ENCODE results near the gene ETFA. TPM values are rescaled to one million over a fixed set of nuclear protein-coding genes. Genes with fewer than 3 reads are reported as not detected.

The ETFA gene
- 159 TPM for polyA plus RNA-seq (2012; ENCODE audit: insufficient read depth, insufficient read length, low read depth)

DNA sequence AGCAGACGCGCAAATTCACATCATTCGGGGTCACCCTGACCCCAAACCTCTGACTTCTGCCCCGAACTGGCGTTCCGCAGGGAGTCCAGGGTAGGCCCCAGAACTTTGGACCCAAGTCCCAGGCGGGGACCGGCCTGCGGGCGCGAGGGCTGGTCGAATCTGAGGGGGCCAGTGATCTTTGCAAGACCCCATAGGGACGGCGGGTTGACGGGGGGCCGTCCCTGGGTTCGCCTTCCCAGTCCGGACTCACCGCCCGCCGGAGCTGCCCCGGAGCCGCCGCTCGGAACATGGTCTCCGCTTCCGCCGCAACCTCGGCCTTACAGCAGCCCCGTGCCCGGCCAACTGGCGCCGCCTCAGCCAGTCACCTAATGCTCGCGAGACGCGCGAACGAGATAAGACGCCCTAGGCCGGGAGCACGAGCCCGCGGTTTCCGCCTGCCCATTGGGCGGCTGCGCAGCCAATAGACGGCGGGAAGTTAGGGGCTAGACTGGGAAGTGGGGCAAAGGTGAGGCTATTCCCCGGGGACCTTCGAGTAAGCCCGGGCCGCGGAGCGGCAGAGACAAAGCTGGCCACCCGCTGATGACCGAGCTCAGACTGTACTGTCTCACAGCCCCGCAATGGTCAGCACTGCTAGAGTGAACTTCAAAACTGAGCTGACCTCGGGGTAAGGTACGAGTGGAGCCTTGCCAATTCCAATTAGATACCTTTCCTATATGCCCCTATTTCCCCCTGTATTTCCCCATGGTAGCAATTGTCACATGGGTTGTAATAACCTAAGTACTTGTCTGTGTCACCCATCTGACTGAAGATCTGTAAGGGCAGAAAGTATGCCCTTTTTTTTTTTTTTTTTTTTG lies at the start of gene ETFA:
TSS of gene ETFA (minus strand) at position 370 of the 854 bp plus-strand sequence. CDS start at position 289, 81 bp downstream.
- DNase-seq = peak; percentile 99
- no peaks in the 10 kb centered on the region for H3K27me3 ChIP-seq
- no peaks in the 10 kb centered on the region for H3K4me1 ChIP-seq
- TF ChIP-seq, protein P1, sequence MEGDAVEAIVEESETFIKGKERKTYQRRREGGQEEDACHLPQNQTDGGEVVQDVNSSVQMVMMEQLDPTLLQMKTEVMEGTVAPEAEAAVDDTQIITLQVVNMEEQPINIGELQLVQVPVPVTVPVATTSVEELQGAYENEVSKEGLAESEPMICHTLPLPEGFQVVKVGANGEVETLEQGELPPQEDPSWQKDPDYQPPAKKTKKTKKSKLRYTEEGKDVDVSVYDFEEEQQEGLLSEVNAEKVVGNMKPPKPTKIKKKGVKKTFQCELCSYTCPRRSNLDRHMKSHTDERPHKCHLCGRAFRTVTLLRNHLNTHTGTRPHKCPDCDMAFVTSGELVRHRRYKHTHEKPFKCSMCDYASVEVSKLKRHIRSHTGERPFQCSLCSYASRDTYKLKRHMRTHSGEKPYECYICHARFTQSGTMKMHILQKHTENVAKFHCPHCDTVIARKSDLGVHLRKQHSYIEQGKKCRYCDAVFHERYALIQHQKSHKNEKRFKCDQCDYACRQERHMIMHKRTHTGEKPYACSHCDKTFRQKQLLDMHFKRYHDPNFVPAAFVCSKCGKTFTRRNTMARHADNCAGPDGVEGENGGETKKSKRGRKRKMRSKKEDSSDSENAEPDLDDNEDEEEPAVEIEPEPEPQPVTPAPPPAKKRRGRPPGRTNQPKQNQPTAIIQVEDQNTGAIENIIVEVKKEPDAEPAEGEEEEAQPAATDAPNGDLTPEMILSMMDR (IDR thresholded peaks at IDR 0.05; ENCODE audit: low read depth, low read length) = no peak
- peak within 1 kb of the TSS; percentile 88 for H3K4me3 ChIP-seq (ENCODE audit: low read depth, low read length)
- no peaks in the 10 kb centered on the region for H3K9me3 ChIP-seq
- H3K36me3 ChIP-seq = no peaks in the 10 kb centered on the region

DNA sequence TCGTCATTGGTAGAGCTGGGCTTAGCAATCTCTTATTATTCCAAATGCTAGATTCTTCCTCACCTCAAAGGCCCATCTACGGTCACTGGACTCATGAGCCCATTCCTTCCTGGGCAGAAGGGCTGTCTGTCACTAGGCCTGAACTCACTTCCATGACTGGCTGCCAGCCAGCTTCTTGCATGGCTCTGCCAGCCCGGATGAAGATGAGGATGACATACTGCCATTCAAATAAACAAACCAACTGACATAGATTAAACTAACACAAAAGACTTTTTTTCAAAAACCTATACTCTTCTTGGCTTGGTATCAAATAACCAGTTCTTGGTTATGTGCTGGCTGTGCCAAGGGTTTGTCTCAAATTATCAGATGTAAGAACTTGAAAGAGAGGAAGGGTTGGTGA lies 49.1 kb upstream of the ETFA start:
- TF ChIP-seq, protein P1 (IDR thresholded peaks at IDR 0.05; ENCODE audit: low read depth, low read length) = no peak
- no peaks in the 10 kb centered on the region for H3K27me3 ChIP-seq
- H3K4me1 ChIP-seq = no peaks in the 10 kb centered on the region
- H3K9me3 ChIP-seq = no peaks in the 10 kb centered on the region
- no peak for DNase-seq
- no peak overlapping the region for H3K4me3 ChIP-seq (ENCODE audit: low read depth, low read length)
- H3K36me3 ChIP-seq = no peaks in the 10 kb centered on the region

DNA sequence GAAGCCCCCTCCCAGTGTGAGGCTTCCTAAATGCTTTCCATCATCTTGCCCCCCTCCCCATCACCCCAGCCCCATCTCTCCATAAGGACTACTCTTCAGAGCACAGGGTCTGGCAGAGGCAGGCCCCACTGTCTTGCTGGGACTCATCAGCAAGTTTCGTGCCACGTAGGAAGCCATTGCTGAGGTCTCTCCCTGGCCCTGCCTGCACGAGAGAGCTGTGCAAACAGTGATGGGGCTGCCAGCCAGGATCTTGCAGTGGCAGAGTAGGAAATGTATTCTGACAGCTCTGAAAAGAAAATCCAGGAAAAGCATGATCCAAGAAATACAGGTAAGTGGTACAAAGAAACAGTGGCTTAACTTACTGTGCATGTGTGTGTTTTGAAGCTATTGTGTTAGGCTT lies 47.9 kb upstream of the ETFA start:
- no peaks in the 10 kb centered on the region for H3K9me3 ChIP-seq
- TF ChIP-seq, protein P1 (IDR thresholded peaks at IDR 0.05; ENCODE audit: low read depth, low read length) = no peak
- H3K4me3 ChIP-seq (ENCODE audit: low read depth, low read length) = no peak overlapping the region
- H3K4me1 ChIP-seq = no peaks in the 10 kb centered on the region
- H3K36me3 ChIP-seq = no peaks in the 10 kb centered on the region
- DNase-seq = no peak
- no peaks in the 10 kb centered on the region for H3K27me3 ChIP-seq

DNA sequence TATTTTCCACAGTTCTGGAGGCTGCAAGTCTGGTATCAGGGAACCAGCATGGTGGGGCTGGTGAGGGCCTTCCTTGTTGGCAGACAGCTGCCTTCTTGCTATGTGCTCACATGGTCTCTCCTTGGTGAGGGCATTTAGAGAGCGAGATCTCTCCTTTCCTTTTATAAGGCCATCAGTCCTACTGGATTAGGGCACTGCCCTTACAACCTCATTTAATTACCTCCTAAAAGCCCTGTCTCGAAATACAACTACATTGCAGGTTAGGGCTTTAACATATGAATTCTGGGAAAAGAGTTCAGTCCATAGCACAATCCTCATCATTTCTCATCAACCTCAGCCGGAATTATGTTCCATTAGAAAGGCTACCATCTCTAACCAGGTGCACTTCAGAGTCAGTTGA lies 47.2 kb upstream of the ETFA start:
- no peak overlapping the region for H3K4me3 ChIP-seq (ENCODE audit: low read depth, low read length)
- no peaks in the 10 kb centered on the region for H3K9me3 ChIP-seq
- H3K27me3 ChIP-seq = no peaks in the 10 kb centered on the region
- H3K4me1 ChIP-seq = no peaks in the 10 kb centered on the region
- H3K36me3 ChIP-seq = no peaks in the 10 kb centered on the region
- DNase-seq = no peak
- TF ChIP-seq, protein P1 (IDR thresholded peaks at IDR 0.05; ENCODE audit: low read depth, low read length) = no peak

DNA sequence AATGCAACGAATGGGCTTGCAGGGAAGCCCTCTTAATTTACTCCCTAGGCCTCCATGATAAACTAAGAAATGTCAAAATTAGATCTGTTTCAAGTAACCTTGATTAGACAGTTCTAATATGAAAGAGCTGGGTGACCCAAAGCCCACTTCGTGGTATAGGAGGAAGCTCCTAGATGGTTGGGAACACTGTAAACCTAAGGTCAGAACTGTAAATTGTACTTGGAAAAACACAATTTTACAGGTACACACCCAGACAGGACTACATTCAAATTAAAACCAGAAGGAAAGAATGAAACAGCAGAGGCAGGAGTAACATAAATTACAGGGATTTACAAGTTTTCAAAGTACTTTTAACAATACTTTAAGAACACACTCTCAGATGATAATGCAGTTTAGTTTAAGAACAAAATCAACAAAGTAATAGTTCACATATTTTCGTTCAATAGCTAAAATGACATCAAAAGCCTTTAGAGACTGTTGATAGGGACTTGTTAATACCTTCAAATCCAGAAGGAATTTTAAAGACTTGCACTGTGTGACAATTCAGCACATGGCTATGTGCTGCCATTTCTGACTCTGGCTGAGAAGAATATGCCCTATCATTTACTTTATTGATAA lies 43.7 kb upstream of the ETFA start:
- Histone ChIP-seq H3K27me3 (no peaks in the 10 kb centered on the region), H3K4me1 (no peaks in the 10 kb centered on the region), H3K36me3 (no peaks in the 10 kb centered on the region), H3K4me3 (ENCODE audit: low read depth, low read length) (no peak overlapping the region), H3K9me3 (no peaks in the 10 kb centered on the region)
- TF ChIP-seq, protein P1 (IDR thresholded peaks at IDR 0.05; ENCODE audit: low read depth, low read length) = no peak
- no peak for DNase-seq

DNA sequence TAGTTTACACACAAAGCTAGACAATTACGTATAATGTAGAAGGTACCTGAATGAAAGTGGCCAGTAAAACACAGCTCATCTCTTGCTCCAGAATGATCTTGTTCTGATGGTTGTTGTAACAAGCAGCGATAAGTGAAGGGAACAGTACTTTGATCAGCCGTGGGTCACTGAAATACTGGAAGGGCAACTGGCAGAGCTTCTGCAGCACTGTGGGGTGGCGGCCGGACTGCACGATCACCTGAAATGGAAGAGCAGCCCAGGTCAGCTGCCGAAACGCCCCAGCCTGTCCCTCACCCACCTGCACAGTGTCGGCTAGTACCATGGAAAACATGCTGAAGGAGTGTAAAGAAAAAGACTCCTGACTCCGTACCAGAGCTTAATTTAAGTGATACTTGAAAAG lies 42.6 kb upstream of the ETFA start:
- TF ChIP-seq, protein P1 (IDR thresholded peaks at IDR 0.05; ENCODE audit: low read depth, low read length) = no peak

More for the DNA sequence above, 42.6 kb upstream of the ETFA start:
- no peaks in the 10 kb centered on the region for H3K9me3 ChIP-seq
- no peak overlapping the region for H3K4me3 ChIP-seq (ENCODE audit: low read depth, low read length)
- H3K36me3 ChIP-seq = no peaks in the 10 kb centered on the region
- peaks cover 3% of the 10 kb centered on the region; the same call in 1 of the 2 replicates for H3K27me3 ChIP-seq
- no peak for DNase-seq
- no peaks in the 10 kb centered on the region for H3K4me1 ChIP-seq

Data from BE2C (cell line).